ENCODE results near the gene METTL16.

- TF ChIP-seq STAT5A (IDR thresholded peaks at IDR 0.05; ENCODE audit: borderline replicate concordance, low read length) (no peak), ILF3 (IDR thresholded peaks at IDR 0.05; ENCODE audit: borderline replicate concordance) (no peak), RBM22 (IDR thresholded peaks at IDR 0.05; ENCODE audit: low read depth, low read length, poor library complexity, severe bottlenecking) (no peak), ZNF212 (CRISPR knock-in tag; IDR thresholded peaks at IDR 0.05) (no peak), PCBP2 (IDR thresholded peaks at IDR 0.05; ENCODE audit: low read depth, low read length, poor library complexity, severe bottlenecking) (no peak), GABPA (tag; conservative IDR thresholded peaks at IDR 0.05; ENCODE audit: low read depth) (no peak), FUS (optimal IDR thresholded peaks at IDR 0.05; ENCODE audit: low read depth, low read length) (no peak), SIN3A (IDR thresholded peaks at IDR 0.05; ENCODE audit: borderline replicate concordance in 2 of 2, control insufficient read depth in 1 of 2, low read depth in 2 of 2, low read length in 2 of 2) (no peak)
These were observed 36.6 kb downstream of the METTL16 start for GRCh38 chr17:2475056-2475455.

Measured in K562 (cell line).